ENCODE measurements around the gene DBNDD1. TPM values are rescaled to one million over a fixed set of nuclear protein-coding genes. Genes with fewer than 3 reads are reported as not detected.

The DBNDD1 gene
- total RNA-seq, 1 experiment from 2014 or later: 60.2 TPM

- Histone ChIP-seq H3K36me3 (ENCODE audit: control insufficient read depth in 1 of 2, insufficient read depth in 2 of 2, low read length in 2 of 2) (peaks cover 10 to 16% of the 10 kb centered on the region in 2 experiments), H3K9me2 (ENCODE audit: insufficient read depth) (no peaks in the 10 kb centered on the region), H3K4me1 (ENCODE audit: control insufficient read depth in 1 of 2, insufficient read depth in 2 of 2, low read length in 2 of 2) (peaks cover 11 to 21% of the 10 kb centered on the region in 2 experiments; a peak in 3 of 4 replicates), H3K27me3 (ENCODE audit: insufficient read depth, low read length) (no peaks in the 10 kb centered on the region), H3K9ac (ENCODE audit: low read length) (peak overlapping the region; percentile 99), H3K9me3 (ENCODE audit: control insufficient read depth in 1 of 2, insufficient read depth in 1 of 2, low read depth in 1 of 2, low read length in 2 of 2) (no peaks in the 10 kb centered on the region; a peak in 1 of 4 replicates), H4K20me1 (ENCODE audit: insufficient read depth) (peaks cover 3% of the 10 kb centered on the region; the same call in 1 of the 2 replicates), H3K4me3 (replicated peaks in 1 of 2; ENCODE audit: low read depth in 1 of 2, low read length in 2 of 2) (peak overlapping the region; percentile 93 to 98), H3K79me2 (ENCODE audit: insufficient read depth, low read length) (peaks cover 61% of the 10 kb centered on the region), H3K4me2 (ENCODE audit: low read length) (peak overlapping the region; percentile 84), H2AFZ (ENCODE audit: low read depth, low read length, poor library complexity, severe bottlenecking) (no peak overlapping the region), H3K27ac (ENCODE audit: low read depth, low read length) (peak overlapping the region; percentile 81; the same call in 1 of the 2 replicates)
- no peak for DNase-seq (ENCODE audit: low read depth, low spot score)
- ChIA-PET POLR2A (interaction anchor here (1.7 to 2.8 kb wide), 2 partner anchors 51 to 100 kb away, joined by 4 to 21 read pairs; partner anchors contain the start of genes TCF25 and TUBB3), CTCF (no interaction called here), RAD21 (ENCODE audit: low non-redundant PET in 1 of 2, low total read pairs in 2 of 2, uncharacterized antibody in 2 of 2, unreplicated experiment in 2 of 2) (interaction anchor here in 1 of 2 experiments (0.7 kb wide), 1 partner anchor 62 kb away, joined by 3 read pairs; no protein-coding TSS in a partner anchor)
- TSS peak; percentile 74 for BruUV-seq (replicated peaks)
- intact Hi-C loops (cut with micrococcal nuclease): no loop called here
- no peak for ATAC-seq
- TF ChIP-seq CEBPB (IDR thresholded peaks at IDR 0.05; ENCODE audit: low read depth) (no peak), ATF3 (IDR thresholded peaks at IDR 0.05) (no peak), POLR2A (IDR thresholded peaks at IDR 0.05; ENCODE audit: borderline replicate concordance, extremely low read depth, insufficient read depth, insufficient read length) (no peak), REST (IDR thresholded peaks at IDR 0.05; ENCODE audit: low read depth) (no peak), SIN3A (IDR thresholded peaks at IDR 0.05; ENCODE audit: low read depth) (no peak), RAD21 (IDR thresholded peaks at IDR 0.05; ENCODE audit: low read depth) (no peak), POLR2AphosphoS5 (IDR thresholded peaks at IDR 0.05; ENCODE audit: low read depth, low read length) (no peak), EZH2phosphoT487 (IDR thresholded peaks at IDR 0.05; ENCODE audit: borderline replicate concordance) (no peak)
Observed at GRCh38 chr16:89973654-89974335, 45.5 kb downstream of the DBNDD1 start.
